ENCODE results near the gene ROS1.
"Not testable (repeated sequence)": the region's sequence is repeated elsewhere in the genome, so short reads cannot be mapped to it uniquely, and the experiment has no call there.

ROS1 gene

DNA sequence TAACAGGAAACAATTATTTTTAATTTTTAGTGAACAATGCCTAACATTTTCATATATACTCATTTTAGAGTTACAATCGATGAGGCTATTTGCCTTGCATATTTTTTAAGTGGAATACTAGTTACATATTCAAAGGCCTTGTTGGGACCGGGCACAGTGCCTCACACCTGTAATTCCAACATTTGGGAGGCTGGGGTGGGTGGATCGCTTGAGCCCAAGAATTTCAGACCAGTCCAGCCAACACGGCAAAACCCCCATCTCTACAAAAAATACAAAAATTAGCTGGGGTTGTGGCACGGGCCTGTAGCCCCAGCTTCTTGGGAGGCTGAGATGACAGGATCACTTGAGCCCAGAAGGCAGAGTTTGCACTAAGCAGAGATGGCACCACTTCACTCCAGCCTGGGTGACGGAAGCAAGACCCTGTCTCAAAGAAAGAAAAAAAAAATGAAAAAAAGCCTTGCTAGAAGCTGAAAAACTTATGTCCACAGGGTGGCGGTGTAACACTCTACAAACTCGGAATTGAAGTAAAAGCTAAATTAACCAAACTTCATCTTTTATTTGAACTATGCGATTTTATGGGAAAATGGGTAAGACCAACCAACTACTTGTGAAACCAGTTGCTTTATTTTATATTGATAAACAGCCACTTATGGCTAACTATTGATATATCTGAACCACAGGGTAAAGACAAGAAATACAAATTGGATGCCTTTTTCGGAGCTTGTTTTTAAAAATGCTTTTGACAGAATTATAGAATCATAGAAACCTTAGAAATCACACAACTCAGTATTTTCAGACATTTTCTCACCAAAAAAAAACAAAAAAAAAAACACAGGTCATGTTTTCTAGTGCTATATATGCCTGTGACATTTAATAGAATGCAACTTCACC is 24.1 kb upstream of the ROS1 start:
- Mint-ChIP-seq H3K4me3 (no peak overlapping the region), H3K4me1 (ENCODE audit: low read depth) (peaks cover 2% of the 10 kb centered on the region), H3K27ac (no peak overlapping the region), H3K36me3 (ENCODE audit: low read depth) (no peaks in the 10 kb centered on the region), H3K9me3 (no peaks in the 10 kb centered on the region), H3K27me3 (peaks cover 37% of the 10 kb centered on the region)
- DNase-seq: peak; percentile 39

DNA sequence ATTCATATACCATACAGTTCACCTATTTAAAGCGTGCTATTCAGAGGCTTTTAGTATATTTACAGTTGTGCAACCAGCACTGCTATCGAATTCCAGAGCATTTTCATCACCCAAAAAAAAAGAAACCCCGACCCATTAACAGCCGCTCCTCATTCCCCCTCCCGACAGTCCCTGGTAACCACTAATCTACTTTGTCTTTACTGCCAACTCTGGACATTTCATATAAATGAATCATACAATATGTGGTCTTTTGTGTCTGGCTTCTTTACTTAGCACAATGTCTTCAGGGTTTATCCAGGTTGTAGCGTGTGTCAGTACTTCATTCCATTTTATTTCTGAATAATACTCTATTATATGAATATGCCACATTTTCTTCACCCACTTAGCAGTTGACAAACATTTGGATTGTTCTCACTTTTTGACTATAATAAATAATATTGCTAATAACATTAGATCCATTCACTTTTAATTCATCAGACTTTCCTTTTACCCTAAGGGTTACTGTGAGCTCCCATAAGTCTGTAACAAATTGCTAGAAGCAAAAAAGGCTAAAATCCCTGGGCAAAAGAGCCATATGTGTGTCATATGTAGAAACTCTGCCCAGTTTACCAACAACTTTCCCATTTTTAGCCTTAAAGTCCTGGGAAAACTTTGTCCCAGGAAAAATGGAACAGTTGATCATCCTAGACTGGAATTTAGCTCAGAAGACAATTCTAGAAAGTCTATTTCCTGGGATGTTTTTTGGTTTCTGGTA is 23.2 kb upstream of the ROS1 start:
- no peaks in the 10 kb centered on the region for H3K9me3 Mint-ChIP-seq
- no peak overlapping the region for H3K4me3 Mint-ChIP-seq
- H3K27ac Mint-ChIP-seq: no peak overlapping the region
- no peak for DNase-seq
- H3K36me3 Mint-ChIP-seq (ENCODE audit: low read depth): no peaks in the 10 kb centered on the region
- H3K4me1 Mint-ChIP-seq (ENCODE audit: low read depth): peaks cover 2% of the 10 kb centered on the region
- H3K27me3 Mint-ChIP-seq: peaks cover 41% of the 10 kb centered on the region

DNA sequence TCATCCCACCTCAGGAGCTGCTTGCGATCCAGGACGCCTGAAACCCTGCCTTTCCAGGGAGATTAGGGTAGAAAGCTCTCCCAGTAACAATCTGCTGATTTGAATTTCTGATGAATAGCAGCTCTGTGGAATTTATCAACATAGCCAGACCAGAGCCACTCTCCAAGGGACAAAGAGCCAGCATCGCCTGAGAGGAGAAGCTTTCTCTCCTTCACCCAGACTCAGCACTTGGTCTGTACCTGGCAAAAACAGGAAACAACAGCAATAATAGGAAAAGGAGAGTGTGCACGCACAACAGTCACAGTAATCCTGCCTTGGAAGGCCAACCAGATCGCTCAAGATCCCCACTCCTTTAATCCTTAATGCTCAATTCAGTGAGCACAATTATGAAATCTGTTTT is 22.3 kb upstream of the ROS1 start:
- no peaks in the 10 kb centered on the region for H3K36me3 Mint-ChIP-seq (ENCODE audit: low read depth)
- DNase-seq: no peak
- H3K4me1 Mint-ChIP-seq (ENCODE audit: low read depth): peaks cover 2% of the 10 kb centered on the region
- H3K4me3 Mint-ChIP-seq: no peak overlapping the region
- H3K9me3 Mint-ChIP-seq: no peaks in the 10 kb centered on the region
- H3K27me3 Mint-ChIP-seq: peaks cover 47% of the 10 kb centered on the region
- no peak overlapping the region for H3K27ac Mint-ChIP-seq

DNA sequence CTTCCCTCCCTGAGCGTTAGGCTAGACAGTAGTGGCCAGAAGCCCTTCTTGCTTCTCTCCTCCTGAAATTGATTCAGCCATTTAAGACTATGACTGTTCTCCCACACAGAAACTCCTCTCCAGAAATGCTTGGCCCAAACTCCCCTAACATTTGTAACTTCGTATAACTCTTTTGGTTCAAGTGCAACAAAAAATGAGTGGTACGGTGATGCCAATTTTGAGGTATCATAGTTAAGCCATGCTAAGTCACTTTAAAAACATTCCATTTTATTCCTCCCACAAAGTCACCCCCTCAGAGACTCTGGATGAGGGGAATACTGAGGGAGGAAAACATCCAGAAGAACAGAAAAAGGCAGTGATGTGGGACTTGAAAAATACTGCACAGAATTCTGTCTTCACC is 21.1 kb upstream of the ROS1 start:
- no peaks in the 10 kb centered on the region for H3K9me3 Mint-ChIP-seq
- no peaks in the 10 kb centered on the region for H3K36me3 Mint-ChIP-seq (ENCODE audit: low read depth)
- DNase-seq: no peak
- H3K27me3 Mint-ChIP-seq: peaks cover 58% of the 10 kb centered on the region
- H3K4me3 Mint-ChIP-seq: no peak overlapping the region
- peaks cover 2% of the 10 kb centered on the region for H3K4me1 Mint-ChIP-seq (ENCODE audit: low read depth)
- H3K27ac Mint-ChIP-seq: no peak overlapping the region

DNA sequence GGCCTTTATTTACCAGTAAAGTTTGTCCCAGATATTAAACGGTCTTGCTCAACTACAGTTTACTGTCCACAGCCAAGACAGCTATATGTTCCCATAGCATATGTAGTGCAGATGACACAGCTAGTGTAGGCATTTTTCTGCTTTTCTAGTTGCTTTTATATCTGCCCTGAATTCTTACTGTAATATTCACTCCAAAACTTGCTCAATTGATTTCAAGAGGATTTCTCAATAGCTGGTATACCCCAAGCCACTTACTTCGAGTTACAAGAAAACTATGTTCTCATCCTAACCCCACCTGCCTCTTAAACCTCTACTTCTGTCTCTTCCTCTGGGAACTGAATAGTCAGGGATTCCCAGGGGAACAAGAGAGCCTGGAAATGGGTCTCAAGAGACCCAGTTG is 18.9 kb upstream of the ROS1 start:
- DNase-seq: no peak
- H3K9me3 Mint-ChIP-seq: no peaks in the 10 kb centered on the region
- no peak overlapping the region for H3K4me3 Mint-ChIP-seq
- no peaks in the 10 kb centered on the region for H3K4me1 Mint-ChIP-seq (ENCODE audit: low read depth)
- H3K27me3 Mint-ChIP-seq: peaks cover 62% of the 10 kb centered on the region
- H3K27ac Mint-ChIP-seq: no peak overlapping the region
- no peaks in the 10 kb centered on the region for H3K36me3 Mint-ChIP-seq (ENCODE audit: low read depth)

DNA sequence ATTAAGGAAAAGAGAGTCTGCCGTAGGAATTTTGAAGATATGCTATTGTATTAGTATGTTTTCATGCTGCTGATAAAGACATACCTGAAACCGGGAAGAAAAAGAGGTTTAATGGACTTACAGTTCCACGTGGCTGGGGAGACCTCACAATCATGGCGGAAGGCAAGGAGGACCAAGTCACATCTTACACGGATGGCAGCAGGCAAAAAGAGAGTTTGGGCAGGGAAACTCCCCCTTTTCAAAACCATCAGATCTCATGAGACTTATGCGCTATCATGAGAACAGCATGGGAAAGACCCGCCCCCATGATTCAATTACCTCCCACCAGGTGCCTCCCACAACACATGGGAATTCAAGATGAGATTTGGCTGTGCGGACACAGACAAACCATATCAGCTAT is 16.6 kb upstream of the ROS1 start:
- DNase-seq; H3K36me3 Mint-ChIP-seq (ENCODE audit: low read depth); H3K27ac Mint-ChIP-seq; H3K9me3 Mint-ChIP-seq; H3K4me1 Mint-ChIP-seq (ENCODE audit: low read depth); H3K4me3 Mint-ChIP-seq: not testable (repeated sequence)
- H3K27me3 Mint-ChIP-seq: peaks cover 55% of the 10 kb centered on the region

DNA sequence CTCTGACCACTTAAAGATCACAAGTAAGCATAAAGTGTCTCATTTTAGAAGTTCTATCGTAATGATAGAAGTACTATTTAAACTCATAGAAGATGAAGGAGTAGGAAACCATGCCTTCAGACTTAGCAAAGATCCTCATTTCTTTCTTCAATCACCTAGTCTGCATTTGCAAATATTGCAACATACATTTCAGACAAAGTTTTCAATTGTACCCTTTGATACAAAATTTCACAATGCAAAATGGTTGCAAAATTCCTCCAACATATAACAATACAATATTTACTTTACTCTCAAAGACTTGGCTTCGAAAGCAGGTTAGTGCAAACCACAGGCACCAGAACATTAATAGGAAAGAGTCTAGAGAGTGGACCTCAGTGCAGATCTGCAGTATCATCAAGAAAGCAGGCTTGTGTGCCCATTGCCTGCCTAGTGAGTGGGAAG is 16.1 kb upstream of the ROS1 start:
- no peak overlapping the region for H3K27ac Mint-ChIP-seq
- H3K4me3 Mint-ChIP-seq: no peak overlapping the region
- no peaks in the 10 kb centered on the region for H3K36me3 Mint-ChIP-seq (ENCODE audit: low read depth)

DNA sequence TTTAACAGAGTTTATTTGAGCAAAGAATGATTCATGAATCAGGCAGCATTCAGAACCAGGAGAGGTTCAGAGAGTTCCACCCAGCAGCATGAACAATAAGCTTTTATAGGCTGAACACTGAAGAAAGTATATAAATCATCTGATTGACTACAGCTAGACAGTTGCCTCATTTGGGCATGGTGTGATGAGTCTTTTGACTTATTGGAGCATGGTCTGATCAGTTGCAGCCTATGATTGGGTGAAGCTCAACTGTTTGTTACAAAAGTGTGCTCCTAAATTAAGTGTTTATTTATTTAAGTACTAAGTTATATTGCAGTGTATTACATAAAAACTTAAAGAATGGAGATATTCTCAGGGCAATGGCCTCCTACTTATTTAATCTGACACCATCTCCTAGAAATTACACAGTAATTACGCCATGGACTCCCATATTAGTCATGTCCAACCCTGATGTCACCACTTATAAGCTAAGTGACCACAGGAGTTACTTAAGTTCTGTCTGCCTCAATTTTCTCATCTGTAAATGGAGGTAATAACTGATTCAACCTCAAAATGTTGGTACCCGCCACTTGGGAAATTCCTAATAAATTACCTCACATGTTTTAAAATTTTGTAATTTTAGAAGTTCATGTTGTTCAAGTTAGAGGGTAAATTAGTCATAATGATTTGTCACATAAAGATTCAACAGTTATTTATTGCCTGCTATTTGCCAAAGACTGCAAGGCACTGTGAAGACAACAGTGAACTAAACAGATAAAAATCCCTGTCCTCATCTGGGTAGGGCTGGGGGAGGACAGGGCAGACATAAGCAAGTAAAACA is 15.2 kb upstream of the ROS1 start:
- Mint-ChIP-seq H3K36me3 (ENCODE audit: low read depth) (no peaks in the 10 kb centered on the region), H3K27ac (no peak overlapping the region), H3K9me3 (no peaks in the 10 kb centered on the region), H3K4me3 (no peak overlapping the region), H3K4me1 (ENCODE audit: low read depth) (no peaks in the 10 kb centered on the region), H3K27me3 (peaks cover 56% of the 10 kb centered on the region)
- no peak for DNase-seq

More for the DNA sequence above, 16.1 kb upstream of the ROS1 start:
- no peaks in the 10 kb centered on the region for H3K4me1 Mint-ChIP-seq (ENCODE audit: low read depth)
- no peak for DNase-seq
- peaks cover 54% of the 10 kb centered on the region for H3K27me3 Mint-ChIP-seq
- H3K9me3 Mint-ChIP-seq: no peaks in the 10 kb centered on the region

DNA sequence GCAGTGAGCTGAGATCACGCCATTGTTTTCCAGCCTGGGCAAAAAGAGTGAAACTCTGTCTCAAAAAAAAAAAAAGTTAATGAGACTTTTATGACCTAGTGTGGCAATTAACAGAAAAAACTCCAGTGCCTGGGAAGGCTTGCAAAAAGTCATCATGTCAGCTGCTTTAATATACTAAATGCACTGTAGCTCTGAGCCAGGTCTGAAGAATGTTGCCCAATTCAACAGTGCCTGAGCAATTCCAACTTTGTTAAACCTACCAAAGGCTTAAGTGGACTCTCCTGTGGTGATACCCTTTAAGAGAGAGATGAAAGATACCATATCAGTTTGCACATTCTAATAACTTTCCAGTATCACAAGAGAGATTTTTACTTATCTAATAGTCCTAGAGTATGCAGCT is 6.5 kb upstream of the ROS1 start:
- Mint-ChIP-seq H3K36me3 (ENCODE audit: low read depth) (no peaks in the 10 kb centered on the region), H3K4me1 (ENCODE audit: low read depth) (no peaks in the 10 kb centered on the region), H3K27ac (no peak overlapping the region), H3K4me3 (no peak overlapping the region), H3K27me3 (peaks cover 59% of the 10 kb centered on the region), H3K9me3 (no peaks in the 10 kb centered on the region)
- DNase-seq: no peak

DNA sequence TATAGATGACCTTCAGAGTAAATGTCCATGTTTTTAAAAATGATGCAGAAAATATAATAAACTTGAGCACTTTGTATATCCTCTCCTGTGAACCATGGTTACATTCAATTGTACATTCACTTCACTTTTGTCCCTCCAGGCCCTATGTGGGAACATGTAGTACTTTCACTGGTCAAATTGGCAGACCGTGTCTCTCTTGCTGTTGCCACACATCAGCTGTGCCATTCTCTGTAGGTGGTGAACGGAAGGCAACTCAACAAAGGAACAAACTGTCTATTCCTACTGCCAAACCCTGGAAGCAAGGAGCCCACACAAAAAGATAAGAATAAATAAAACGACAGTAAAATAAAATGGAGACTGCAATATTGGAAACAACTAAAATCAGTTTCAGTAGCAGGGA is 2.0 kb downstream of the ROS1 start:
- H3K4me1 Mint-ChIP-seq (ENCODE audit: low read depth): no peaks in the 10 kb centered on the region
- no peak overlapping the region for H3K4me3 Mint-ChIP-seq
- DNase-seq: no peak
- no peaks in the 10 kb centered on the region for H3K36me3 Mint-ChIP-seq (ENCODE audit: low read depth)
- H3K9me3 Mint-ChIP-seq: no peaks in the 10 kb centered on the region
- H3K27ac Mint-ChIP-seq: no peak overlapping the region
- peaks cover 26% of the 10 kb centered on the region for H3K27me3 Mint-ChIP-seq

DNA sequence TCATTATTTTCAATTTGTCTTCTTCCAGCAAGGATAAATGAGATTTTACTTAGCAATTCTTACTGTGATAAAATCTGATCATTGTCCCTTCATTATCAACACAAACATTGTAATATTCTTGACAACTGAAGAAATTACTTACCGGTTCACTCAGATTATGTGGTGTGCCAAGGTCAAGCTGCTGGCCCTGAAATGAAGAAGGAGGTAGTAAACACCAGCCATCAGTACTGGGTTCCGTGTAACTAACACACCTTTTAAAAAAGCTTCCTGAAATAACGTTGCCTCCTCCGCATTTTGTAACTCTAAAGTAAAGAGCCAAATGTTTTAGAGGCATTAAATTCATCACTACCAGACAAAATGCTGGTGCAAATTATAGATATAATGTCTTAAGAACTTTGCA is 7.4 kb downstream of the ROS1 start:
- peaks cover 9% of the 10 kb centered on the region for H3K27me3 Mint-ChIP-seq
- no peak for DNase-seq

DNA sequence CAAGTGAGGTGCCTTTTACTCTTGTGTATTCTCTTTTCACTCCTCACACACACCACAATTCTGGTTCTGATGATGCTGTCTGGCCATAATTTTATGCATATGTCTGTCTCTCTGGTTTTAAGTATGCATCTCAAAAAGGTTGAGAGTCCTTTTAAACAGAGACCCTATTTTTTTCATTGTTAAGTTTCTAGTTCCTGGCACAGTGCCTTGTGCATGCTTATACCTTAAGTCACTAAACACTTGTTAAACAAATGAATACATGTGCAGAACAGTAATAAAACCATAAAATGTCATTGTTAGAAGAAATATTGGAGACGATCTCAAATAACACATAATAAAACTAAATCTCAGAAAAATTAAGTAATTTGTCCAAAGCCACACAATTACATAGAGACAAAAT is 7.9 kb downstream of the ROS1 start:
- H3K4me3 Mint-ChIP-seq: no peak overlapping the region
- no peaks in the 10 kb centered on the region for H3K9me3 Mint-ChIP-seq
- DNase-seq: no peak
- H3K4me1 Mint-ChIP-seq (ENCODE audit: low read depth): no peaks in the 10 kb centered on the region
- H3K27me3 Mint-ChIP-seq: peaks cover 5% of the 10 kb centered on the region
- H3K27ac Mint-ChIP-seq: no peak overlapping the region
- H3K36me3 Mint-ChIP-seq (ENCODE audit: low read depth): no peaks in the 10 kb centered on the region

More for the DNA sequence above, 7.4 kb downstream of the ROS1 start:
- Mint-ChIP-seq H3K36me3 (ENCODE audit: low read depth) (no peaks in the 10 kb centered on the region), H3K4me1 (ENCODE audit: low read depth) (no peaks in the 10 kb centered on the region), H3K9me3 (no peaks in the 10 kb centered on the region), H3K4me3 (no peak overlapping the region), H3K27ac (no peak overlapping the region)

DNA sequence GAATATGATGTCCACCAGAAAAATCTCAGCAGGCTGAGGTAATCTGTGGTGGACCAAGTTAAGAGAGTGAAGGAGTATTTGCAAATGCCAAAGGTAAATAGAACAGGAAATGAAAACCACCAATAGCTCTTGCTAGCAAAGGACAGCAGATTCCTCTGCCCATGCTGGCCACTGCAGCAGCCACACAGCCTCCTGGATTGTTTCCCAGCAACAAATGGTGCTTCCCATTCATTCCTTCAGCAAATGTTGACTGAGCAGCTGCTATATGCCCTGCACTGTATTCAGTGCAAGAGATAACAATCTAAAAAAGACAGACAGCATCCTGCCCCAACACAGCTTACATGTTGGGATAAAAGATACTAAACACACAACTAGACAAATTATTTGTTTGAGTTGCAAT is 11.0 kb downstream of the ROS1 start:
- Mint-ChIP-seq H3K9me3 (no peaks in the 10 kb centered on the region), H3K36me3 (ENCODE audit: low read depth) (no peaks in the 10 kb centered on the region), H3K4me1 (ENCODE audit: low read depth) (no peaks in the 10 kb centered on the region), H3K27me3 (peaks cover 14% of the 10 kb centered on the region), H3K4me3 (no peak overlapping the region), H3K27ac (no peak overlapping the region)
- no peak for DNase-seq

DNA sequence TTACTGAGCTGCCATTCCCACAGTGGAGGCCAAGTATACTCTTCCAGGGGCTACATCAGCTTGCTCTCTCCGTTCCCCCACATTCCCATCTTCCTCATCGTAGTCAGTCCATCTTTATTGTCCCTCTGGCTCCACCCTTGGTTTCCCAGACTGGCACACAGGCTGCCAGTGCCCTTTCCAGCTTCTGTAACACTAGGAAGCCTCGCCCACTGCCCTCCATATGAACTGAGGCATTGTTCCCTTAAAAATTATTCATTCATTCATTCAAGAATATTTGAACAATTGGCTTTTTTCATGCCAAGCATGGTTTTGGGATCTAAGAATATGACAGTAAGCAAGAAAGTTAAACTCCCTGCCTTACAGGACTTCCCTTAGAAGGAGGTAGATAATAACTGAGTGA is 14.3 kb downstream of the ROS1 start:
- no peaks in the 10 kb centered on the region for H3K9me3 Mint-ChIP-seq
- H3K36me3 Mint-ChIP-seq (ENCODE audit: low read depth): no peaks in the 10 kb centered on the region
- H3K27me3 Mint-ChIP-seq: peaks cover 25% of the 10 kb centered on the region
- H3K4me1 Mint-ChIP-seq (ENCODE audit: low read depth): no peaks in the 10 kb centered on the region
- no peak overlapping the region for H3K27ac Mint-ChIP-seq
- no peak for DNase-seq
- no peak overlapping the region for H3K4me3 Mint-ChIP-seq

All from activated T-cell treated with anti-CD3 and anti-CD28 coated beads, Interleukin-2, amount 50 U/mL, for 24 hours (primary cell).